HEK293 (cell line): ENCODE measurements around the gene STPG2.

Source experiments
- CTCF ChIA-PET: fragments of 350-600 bp; formaldehyde crosslinking; extraction: SDS; loops from one replicate; lab custom pipeline; 2021; ENCODE audit warnings: antibody characterized with exemption; lab: Yijun Ruan, JAX
- POLR2A ChIA-PET: fragments of 300-600 bp; formaldehyde crosslinking; extraction: SDS; loops from one replicate; lab custom pipeline; 2020; ENCODE audit warnings: antibody characterized with exemption, inconsistent platforms; lab: Yijun Ruan, JAX
- H3K27ac ChIP-seq: fragments of 200-500 bp; sonication (Bioruptor generic); 2 replicates; pipeline ENCODE4 v1.5.1; 2014; ENCODE audit warnings: low read depth, low read length, control low read depth, inconsistent platforms; ENCODE audit errors: extremely low read depth
- H3K36me3 ChIP-seq, 2 experiments: fragments of 200-500 bp in 1 of 2; sonication (Bioruptor generic) in 1 of 2; 1 replicate in 1 of 2; 2 replicates in 1 of 2; pipeline ENCODE4 v1.5.1; 2014 to 2017; ENCODE audit warnings: inconsistent platforms in 2 of 2, low read length in 2 of 2; ENCODE audit not compliant: control insufficient read depth in 2 of 2, insufficient read depth in 1 of 2
- H3K4me1 ChIP-seq: fragments of 200-500 bp; sonication (Bioruptor generic); 2 replicates; pipeline ENCODE4 v1.5.1; 2014; ENCODE audit warnings: mild to moderate bottlenecking, low read length, inconsistent platforms; ENCODE audit not compliant: control insufficient read depth, insufficient read depth
- H3K4me3 ChIP-seq: 2 replicates; pipeline ENCODE4 v1.5.1; 2011; ENCODE audit warnings: low read depth, mild to moderate bottlenecking, control low read depth, low read length, moderate library complexity
- H3K9me3 ChIP-seq: fragments of 200-500 bp; sonication (Bioruptor generic); 2 replicates; pipeline ENCODE4 v1.5.1; 2014; ENCODE audit warnings: low read depth, low read length, inconsistent platforms; ENCODE audit not compliant: control insufficient read depth, insufficient read depth
- OVOL3 ChIP-seq: fragments of 450-650 bp; formaldehyde crosslinking; IDR thresholded peaks from 2 replicates; pipeline ENCODE4 v1.5.1; 2016; ENCODE audit warnings: missing biosample characterization, missing genetic modification characterization
- SETDB1 ChIP-seq: IDR thresholded peaks from one replicate; pipeline ENCODE4 v1.6.1; 2017; ENCODE audit warnings: mild to moderate bottlenecking, low read length, moderate library complexity, mixed read lengths; ENCODE audit not compliant: insufficient read length
- ZBTB20 ChIP-seq: fragments of 450-650 bp; formaldehyde crosslinking; IDR thresholded peaks from 2 replicates; pipeline ENCODE4 v1.5.1; 2016; ENCODE audit warnings: missing biosample characterization, missing genetic modification characterization
- ZBTB8A ChIP-seq: fragments of 450-650 bp; formaldehyde crosslinking; IDR thresholded peaks from 2 replicates; pipeline ENCODE4 v1.5.1; 2016; ENCODE audit warnings: missing biosample characterization, missing genetic modification characterization
- ZFHX2 ChIP-seq: fragments of 450-650 bp; formaldehyde crosslinking; conservative IDR thresholded peaks from 2 replicates; pipeline ENCODE4 v1.5.1; 2016; ENCODE audit warnings: missing biosample characterization, missing genetic modification characterization
- ZFP37 ChIP-seq: fragments of 450-650 bp; formaldehyde crosslinking; IDR thresholded peaks from 2 replicates; pipeline ENCODE4 v1.5.1; 2016; ENCODE audit warnings: missing biosample characterization, missing genetic modification characterization
- ZNF174 ChIP-seq: fragments of 450-650 bp; formaldehyde crosslinking; IDR thresholded peaks from 2 replicates; pipeline ENCODE4 v1.5.0; 2017; ENCODE audit warnings: missing biosample characterization, mild to moderate bottlenecking, missing genetic modification characterization
- ZNF184 ChIP-seq: fragments of 450-650 bp; IDR thresholded peaks from 2 replicates; pipeline ENCODE4 v1.5.1; 2018; ENCODE audit warnings: missing biosample characterization, mild to moderate bottlenecking, missing genetic modification characterization
- ZNF211 ChIP-seq: fragments of 450-650 bp; formaldehyde crosslinking; IDR thresholded peaks from 2 replicates; pipeline ENCODE4 v1.5.1; 2016; ENCODE audit warnings: low read depth, missing biosample characterization, missing genetic modification characterization
- ZNF366 ChIP-seq: fragments of 450-650 bp; formaldehyde crosslinking; conservative IDR thresholded peaks from 2 replicates; pipeline ENCODE4 v1.5.1; 2016; ENCODE audit warnings: missing biosample characterization, missing genetic modification characterization
- ZNF404 ChIP-seq: fragments of 450-650 bp; formaldehyde crosslinking; IDR thresholded peaks from 2 replicates; pipeline ENCODE4 v1.5.1; 2017; ENCODE audit warnings: missing biosample characterization, missing genetic modification characterization
- ZNF426 ChIP-seq: fragments of 450-650 bp; formaldehyde crosslinking; IDR thresholded peaks from 2 replicates; pipeline ENCODE4 v1.5.1; 2017; ENCODE audit warnings: missing biosample characterization, missing genetic modification characterization, mild to moderate bottlenecking, inconsistent platforms, moderate library complexity
- ZNF530 ChIP-seq: fragments of 450-650 bp; formaldehyde crosslinking; IDR thresholded peaks from 2 replicates; pipeline ENCODE4 v1.5.1; 2016; ENCODE audit warnings: low read depth, missing biosample characterization, missing genetic modification characterization
- ZNF585B ChIP-seq: fragments of 450-650 bp; formaldehyde crosslinking; IDR thresholded peaks from 2 replicates; pipeline ENCODE4 v1.5.1; 2016; ENCODE audit warnings: missing biosample characterization, missing genetic modification characterization
- ZNF596 ChIP-seq: fragments of 450-650 bp; IDR thresholded peaks from 2 replicates; pipeline ENCODE4 v1.5.0; 2018; ENCODE audit warnings: missing biosample characterization, mild to moderate bottlenecking, missing genetic modification characterization, moderate library complexity
- ZNF610 ChIP-seq: fragments of 450-650 bp; formaldehyde crosslinking; IDR thresholded peaks from 2 replicates; pipeline ENCODE4 v1.5.1; 2016; ENCODE audit warnings: missing biosample characterization, missing genetic modification characterization, borderline replicate concordance
- ZXDB ChIP-seq: fragments of 450-650 bp; formaldehyde crosslinking; IDR thresholded peaks from 2 replicates; pipeline ENCODE4 v1.5.1; 2016; ENCODE audit warnings: missing biosample characterization, missing genetic modification characterization
- TF ChIP-seq, protein P1 (sequence below): fragments of 450-650 bp; formaldehyde crosslinking; IDR thresholded peaks from 2 replicates; pipeline ENCODE4 v1.5.1; 2017; ENCODE audit warnings: missing biosample characterization, mild to moderate bottlenecking, missing genetic modification characterization, moderate library complexity
- TF ChIP-seq, protein P2 (sequence below): fragments of 450-650 bp; formaldehyde crosslinking; IDR thresholded peaks from 2 replicates; pipeline ENCODE4 v1.5.1; 2017; ENCODE audit warnings: missing biosample characterization, missing genetic modification characterization
- TF ChIP-seq, protein P3 (sequence below): fragments of 450-650 bp; formaldehyde crosslinking; IDR thresholded peaks from 2 replicates; pipeline ENCODE4 v1.5.1; 2016; ENCODE audit warnings: missing biosample characterization, missing genetic modification characterization
- TF ChIP-seq, protein P4 (sequence below): fragments of 450-650 bp; formaldehyde crosslinking; IDR thresholded peaks from 2 replicates; pipeline ENCODE4 v1.5.1; 2016; ENCODE audit warnings: missing biosample characterization, missing genetic modification characterization
- TF ChIP-seq, protein P5 (sequence below): fragments of 450-650 bp; formaldehyde crosslinking; conservative IDR thresholded peaks from 2 replicates; pipeline ENCODE4 v1.5.1; 2016; ENCODE audit warnings: low read depth, missing biosample characterization, missing genetic modification characterization
- TF ChIP-seq, protein P6 (sequence below): fragments of 450-650 bp; formaldehyde crosslinking; IDR thresholded peaks from 2 replicates; pipeline ENCODE4 v1.5.1; 2016; ENCODE audit warnings: missing biosample characterization, missing genetic modification characterization, borderline replicate concordance

Gene STPG2

DNA sequence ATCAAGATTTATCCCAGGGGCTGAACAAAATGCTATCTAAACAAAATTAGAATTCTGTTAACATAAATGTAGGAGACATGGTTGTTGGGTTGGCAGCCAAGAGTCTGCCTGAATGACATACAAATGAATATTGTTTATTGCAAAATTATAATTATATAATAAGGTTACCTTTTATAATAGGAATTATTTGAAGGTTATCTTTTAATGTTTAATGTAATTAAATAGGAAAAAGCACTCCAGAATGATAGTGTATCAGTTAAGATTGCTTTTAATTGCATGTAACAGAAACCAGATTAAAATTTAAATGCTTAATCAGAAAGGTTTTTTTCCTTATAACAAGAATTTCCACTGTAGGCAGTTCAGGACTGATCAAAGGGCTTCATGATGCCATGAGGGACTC is 42.0 kb upstream of the STPG2 start:
- TF ChIP-seq ZNF211 (tag by site-specific recombination) (no peak), ZNF596 (tag by site-specific recombination) (no peak), ZNF426 (tag by site-specific recombination) (no peak), ZNF366 (no peak), ZBTB8A (tag by site-specific recombination) (no peak)
- TF ChIP-seq, protein P1, sequence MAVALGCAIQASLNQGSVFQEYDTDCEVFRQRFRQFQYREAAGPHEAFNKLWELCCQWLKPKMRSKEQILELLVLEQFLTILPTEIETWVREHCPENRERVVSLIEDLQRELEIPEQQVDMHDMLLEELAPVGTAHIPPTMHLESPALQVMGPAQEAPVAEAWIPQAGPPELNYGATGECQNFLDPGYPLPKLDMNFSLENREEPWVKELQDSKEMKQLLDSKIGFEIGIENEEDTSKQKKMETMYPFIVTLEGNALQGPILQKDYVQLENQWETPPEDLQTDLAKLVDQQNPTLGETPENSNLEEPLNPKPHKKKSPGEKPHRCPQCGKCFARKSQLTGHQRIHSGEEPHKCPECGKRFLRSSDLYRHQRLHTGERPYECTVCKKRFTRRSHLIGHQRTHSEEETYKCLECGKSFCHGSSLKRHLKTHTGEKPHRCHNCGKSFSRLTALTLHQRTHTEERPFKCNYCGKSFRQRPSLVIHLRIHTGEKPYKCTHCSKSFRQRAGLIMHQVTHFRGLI (tag by site-specific recombination): no peak
- TF ChIP-seq, protein P2, sequence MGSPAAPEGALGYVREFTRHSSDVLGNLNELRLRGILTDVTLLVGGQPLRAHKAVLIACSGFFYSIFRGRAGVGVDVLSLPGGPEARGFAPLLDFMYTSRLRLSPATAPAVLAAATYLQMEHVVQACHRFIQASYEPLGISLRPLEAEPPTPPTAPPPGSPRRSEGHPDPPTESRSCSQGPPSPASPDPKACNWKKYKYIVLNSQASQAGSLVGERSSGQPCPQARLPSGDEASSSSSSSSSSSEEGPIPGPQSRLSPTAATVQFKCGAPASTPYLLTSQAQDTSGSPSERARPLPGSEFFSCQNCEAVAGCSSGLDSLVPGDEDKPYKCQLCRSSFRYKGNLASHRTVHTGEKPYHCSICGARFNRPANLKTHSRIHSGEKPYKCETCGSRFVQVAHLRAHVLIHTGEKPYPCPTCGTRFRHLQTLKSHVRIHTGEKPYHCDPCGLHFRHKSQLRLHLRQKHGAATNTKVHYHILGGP (tag by site-specific recombination): no peak
- Histone ChIP-seq H3K4me1 (no peaks in the 10 kb centered on the region), H3K9me3 (no peaks in the 10 kb centered on the region), H3K4me3 (no peak overlapping the region), H3K27ac (no peak overlapping the region), H3K36me3 (no peaks in the 10 kb centered on the region)
- POLR2A ChIA-PET: no interaction called here
- CTCF ChIA-PET: no interaction called here

DNA sequence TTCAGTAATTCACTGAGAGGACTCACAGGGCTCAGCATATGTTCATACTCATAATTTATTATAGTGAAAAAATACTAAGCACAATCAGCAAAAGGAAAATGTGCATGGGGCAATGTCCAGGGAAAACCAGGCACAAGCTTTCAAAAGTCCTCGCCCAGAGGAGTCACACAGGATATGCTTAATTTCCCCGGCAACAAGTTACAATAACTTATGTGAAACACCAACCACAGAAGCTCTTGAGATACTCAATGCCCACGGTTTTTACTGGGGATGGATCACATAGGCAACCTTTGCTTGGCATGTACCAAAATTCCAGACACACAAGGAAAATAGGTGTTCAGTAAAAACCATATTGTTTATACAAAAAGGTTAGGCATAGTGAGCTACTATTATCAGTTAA is 38.5 kb upstream of the STPG2 start:
- H3K27ac ChIP-seq: no peak overlapping the region
- TF ChIP-seq ZFHX2 (tag by site-specific recombination) (no peak), ZNF184 (no peak), ZBTB8A (tag by site-specific recombination) (no peak), ZNF610 (tag by site-specific recombination) (no peak), ZNF404 (tag by site-specific recombination) (no peak), SETDB1 (no peak), ZNF585B (tag by site-specific recombination) (no peak), ZXDB (tag by site-specific recombination) (no peak), ZBTB20 (tag by site-specific recombination) (no peak), ZNF174 (tag by site-specific recombination) (no peak), OVOL3 (tag by site-specific recombination) (no peak), ZNF530 (tag by site-specific recombination) (no peak), ZFP37 (no peak), ZNF366 (no peak)
- TF ChIP-seq, protein P3, sequence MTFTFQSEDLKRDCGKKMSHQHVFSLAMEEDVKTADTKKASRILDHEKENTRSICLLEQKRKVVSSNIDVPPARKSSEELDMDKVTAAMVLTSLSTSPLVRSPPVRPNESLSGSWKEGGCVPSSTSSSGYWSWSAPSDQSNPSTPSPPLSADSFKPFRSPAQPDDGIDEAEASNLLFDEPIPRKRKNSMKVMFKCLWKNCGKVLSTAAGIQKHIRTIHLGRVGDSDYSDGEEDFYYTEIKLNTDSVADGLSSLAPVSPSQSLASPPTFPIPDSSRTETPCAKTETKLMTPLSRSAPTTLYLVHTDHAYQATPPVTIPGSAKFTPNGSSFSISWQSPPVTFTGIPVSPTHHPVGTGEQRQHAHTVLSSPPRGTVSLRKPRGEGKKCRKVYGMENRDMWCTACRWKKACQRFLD (tag by site-specific recombination): no peak
- TF ChIP-seq, protein P4, sequence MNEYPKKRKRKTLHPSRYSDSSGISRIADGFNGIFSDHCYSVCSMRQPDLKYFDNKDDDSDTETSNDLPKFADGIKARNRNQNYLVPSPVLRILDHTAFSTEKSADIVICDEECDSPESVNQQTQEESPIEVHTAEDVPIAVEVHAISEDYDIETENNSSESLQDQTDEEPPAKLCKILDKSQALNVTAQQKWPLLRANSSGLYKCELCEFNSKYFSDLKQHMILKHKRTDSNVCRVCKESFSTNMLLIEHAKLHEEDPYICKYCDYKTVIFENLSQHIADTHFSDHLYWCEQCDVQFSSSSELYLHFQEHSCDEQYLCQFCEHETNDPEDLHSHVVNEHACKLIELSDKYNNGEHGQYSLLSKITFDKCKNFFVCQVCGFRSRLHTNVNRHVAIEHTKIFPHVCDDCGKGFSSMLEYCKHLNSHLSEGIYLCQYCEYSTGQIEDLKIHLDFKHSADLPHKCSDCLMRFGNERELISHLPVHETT: no peak
- TF ChIP-seq, protein P5, sequence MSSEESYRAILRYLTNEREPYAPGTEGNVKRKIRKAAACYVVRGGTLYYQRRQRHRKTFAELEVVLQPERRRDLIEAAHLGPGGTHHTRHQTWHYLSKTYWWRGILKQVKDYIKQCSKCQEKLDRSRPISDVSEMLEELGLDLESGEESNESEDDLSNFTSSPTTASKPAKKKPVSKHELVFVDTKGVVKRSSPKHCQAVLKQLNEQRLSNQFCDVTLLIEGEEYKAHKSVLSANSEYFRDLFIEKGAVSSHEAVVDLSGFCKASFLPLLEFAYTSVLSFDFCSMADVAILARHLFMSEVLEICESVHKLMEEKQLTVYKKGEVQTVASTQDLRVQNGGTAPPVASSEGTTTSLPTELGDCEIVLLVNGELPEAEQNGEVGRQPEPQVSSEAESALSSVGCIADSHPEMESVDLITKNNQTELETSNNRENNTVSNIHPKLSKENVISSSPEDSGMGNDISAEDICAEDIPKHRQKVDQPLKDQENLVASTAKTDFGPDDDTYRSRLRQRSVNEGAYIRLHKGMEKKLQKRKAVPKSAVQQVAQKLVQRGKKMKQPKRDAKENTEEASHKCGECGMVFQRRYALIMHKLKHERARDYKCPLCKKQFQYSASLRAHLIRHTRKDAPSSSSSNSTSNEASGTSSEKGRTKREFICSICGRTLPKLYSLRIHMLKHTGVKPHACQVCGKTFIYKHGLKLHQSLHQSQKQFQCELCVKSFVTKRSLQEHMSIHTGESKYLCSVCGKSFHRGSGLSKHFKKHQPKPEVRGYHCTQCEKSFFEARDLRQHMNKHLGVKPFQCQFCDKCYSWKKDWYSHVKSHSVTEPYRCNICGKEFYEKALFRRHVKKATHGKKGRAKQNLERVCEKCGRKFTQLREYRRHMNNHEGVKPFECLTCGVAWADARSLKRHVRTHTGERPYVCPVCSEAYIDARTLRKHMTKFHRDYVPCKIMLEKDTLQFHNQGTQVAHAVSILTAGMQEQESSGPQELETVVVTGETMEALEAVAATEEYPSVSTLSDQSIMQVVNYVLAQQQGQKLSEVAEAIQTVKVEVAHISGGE (tag by site-specific recombination): no peak
- TF ChIP-seq, protein P6, sequence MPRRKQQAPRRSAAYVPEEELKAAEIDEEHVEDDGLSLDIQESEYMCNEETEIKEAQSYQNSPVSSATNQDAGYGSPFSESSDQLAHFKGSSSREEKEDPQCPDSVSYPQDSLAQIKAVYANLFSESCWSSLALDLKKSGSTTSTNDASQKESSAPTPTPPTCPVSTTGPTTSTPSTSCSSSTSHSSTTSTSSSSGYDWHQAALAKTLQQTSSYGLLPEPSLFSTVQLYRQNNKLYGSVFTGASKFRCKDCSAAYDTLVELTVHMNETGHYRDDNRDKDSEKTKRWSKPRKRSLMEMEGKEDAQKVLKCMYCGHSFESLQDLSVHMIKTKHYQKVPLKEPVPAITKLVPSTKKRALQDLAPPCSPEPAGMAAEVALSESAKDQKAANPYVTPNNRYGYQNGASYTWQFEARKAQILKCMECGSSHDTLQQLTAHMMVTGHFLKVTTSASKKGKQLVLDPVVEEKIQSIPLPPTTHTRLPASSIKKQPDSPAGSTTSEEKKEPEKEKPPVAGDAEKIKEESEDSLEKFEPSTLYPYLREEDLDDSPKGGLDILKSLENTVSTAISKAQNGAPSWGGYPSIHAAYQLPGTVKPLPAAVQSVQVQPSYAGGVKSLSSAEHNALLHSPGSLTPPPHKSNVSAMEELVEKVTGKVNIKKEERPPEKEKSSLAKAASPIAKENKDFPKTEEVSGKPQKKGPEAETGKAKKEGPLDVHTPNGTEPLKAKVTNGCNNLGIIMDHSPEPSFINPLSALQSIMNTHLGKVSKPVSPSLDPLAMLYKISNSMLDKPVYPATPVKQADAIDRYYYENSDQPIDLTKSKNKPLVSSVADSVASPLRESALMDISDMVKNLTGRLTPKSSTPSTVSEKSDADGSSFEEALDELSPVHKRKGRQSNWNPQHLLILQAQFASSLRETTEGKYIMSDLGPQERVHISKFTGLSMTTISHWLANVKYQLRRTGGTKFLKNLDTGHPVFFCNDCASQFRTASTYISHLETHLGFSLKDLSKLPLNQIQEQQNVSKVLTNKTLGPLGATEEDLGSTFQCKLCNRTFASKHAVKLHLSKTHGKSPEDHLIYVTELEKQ (tag by site-specific recombination): no peak
- POLR2A ChIA-PET: no interaction called here
- CTCF ChIA-PET: no interaction called here
- H3K4me3 ChIP-seq: no peak overlapping the region
- no peaks in the 10 kb centered on the region for H3K4me1 ChIP-seq
- no peaks in the 10 kb centered on the region for H3K9me3 ChIP-seq
- no peaks in the 10 kb centered on the region for H3K36me3 ChIP-seq
